SHP77 treated with DMSO at 0.1 percent for 48 hours (cell line): ENCODE results near the gene RMND5B.

Source experiments
- DNase-seq: peaks from one replicate; lab custom pipeline; 2025; lab: John Stamatoyannopoulos, UW

The RMND5B gene

DNA sequence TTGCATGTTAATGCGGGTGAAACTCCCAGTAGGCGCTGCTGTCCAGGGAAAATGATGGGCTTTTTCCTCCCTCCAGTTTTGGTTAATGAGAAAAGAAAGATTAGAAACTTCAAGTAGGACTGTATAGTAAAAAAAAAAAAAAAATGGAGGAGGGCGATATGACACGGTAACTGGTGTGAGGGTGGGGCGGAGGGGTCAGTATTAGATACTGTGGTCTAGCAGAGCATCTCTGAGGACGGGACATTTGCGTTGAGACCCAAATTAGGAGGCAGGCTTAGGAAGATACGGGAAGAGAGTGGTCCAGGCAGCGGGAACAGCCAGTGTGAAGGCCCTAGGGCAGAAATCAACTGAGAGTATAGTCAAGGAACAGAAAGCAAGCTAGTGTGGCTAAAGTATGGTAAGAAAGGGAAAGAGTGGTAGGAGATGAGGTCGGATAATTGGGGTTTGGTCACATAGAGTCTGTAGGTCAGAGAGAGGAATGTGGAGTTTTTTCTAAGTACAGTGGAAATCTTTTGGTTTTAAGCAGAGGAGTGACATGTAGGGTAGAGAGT, 707 bp downstream of the RMND5B start:
- DNase-seq, result no peak

GRCh38 chr5:178136990-178137389, 6.2 kb downstream of the RMND5B start:
- DNase-seq, result no peak

DNA sequence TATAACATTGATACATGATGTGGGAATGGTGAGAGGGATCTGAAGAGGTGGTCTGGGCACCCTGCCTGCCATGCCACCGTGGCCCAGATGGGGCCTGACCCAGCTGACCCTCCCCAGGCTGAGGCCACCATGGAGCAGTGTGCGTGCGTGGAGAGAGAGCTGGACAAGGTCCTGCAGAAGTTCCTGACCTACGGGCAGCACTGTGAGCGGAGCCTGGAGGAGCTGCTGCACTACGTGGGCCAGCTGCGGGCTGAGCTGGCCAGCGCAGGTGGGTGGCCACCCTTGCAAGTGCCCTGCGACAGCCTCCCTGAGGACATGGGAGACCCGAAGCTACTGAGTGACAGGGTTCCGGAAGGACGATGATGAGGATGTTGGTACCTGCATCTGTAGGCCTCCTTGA, 7.2 kb downstream of the RMND5B start:
- no peak for DNase-seq

- DNase-seq, result no peak
Observed at GRCh38 chr5:178141550-178141949, 10.7 kb downstream of the RMND5B start.

GRCh38 chr5:178142642-178143041, 11.8 kb downstream of the RMND5B start:
- DNase-seq, result no peak

DNA sequence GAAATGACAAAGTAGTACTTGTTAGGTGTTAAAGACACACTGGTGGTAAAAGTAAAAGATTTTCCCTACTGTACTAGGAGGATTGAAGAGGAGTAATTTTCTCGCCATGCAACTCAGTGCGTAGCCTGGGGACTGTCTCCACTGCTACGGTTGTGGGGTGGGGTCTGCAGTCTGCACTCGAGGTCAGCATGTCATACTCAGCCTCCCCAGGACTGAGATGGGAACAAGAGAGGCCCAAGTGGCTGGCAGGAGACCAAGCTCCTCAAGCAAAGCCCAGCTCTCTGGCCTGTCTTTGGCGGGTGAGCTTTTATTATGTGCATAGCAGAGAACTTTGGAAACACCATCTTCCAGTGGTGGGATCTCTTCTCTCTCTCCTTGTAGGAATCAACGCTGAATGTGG, 12.4 kb downstream of the RMND5B start:
- no peak for DNase-seq

DNA sequence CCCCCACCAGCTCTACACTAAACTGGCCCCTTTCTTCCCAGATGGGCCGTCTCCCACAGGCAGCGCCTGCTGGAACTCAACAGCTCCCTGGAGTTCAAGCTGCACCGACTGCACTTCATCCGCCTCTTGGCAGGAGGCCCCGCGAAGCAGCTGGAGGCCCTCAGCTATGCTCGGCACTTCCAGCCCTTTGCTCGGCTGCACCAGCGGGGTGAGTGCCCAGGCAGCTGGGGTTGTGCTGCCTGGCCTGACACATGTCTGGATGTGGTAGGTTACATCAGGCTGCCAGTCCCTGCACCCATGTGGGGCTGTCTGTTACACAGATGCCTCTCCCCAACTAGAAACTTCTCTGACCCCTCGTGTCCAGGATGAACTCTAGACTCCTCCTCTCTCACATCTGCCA, 13.1 kb downstream of the RMND5B start:
- no peak for DNase-seq

DNA sequence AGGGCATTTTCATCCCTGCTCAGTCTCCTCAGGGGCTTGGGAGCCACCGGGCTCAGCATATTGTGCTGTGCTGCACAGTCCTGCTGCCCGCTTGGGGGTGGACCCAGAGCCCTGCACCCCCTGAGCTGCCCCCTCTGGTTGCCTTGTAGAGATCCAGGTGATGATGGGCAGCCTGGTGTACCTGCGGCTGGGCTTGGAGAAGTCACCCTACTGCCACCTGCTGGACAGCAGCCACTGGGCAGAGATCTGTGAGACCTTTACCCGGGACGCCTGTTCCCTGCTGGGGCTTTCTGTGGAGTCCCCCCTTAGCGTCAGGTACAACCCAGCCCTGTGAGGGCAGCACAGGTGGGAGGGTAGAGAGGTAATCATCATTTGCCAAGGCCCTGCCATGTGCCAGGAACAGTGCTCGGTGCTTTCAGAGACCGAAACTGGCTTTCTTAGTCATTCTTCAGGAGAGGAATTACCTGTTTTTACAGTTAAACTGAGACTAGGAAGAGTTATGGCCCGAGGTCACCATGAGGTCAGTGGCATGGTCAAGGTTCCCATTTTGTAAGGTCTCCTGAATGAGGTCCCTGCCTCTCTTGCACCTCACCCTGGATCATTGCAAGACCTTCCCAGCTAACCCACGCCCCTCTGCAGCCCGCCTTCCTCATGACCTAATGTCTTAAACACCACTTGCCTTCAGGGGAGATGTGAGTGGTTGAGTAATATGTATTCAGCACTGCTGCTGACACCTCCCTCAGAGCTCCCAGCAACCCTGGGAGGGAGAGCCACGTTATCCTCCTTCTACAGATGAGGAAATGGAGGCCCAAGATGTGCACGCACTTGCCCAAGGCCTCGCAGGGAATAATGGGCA, 15.4 kb downstream of the RMND5B start:
- DNase-seq, result peak; percentile 34

- no peak for DNase-seq
Observed at GRCh38 chr5:178147406-178147805, 16.6 kb downstream of the RMND5B start.

DNA sequence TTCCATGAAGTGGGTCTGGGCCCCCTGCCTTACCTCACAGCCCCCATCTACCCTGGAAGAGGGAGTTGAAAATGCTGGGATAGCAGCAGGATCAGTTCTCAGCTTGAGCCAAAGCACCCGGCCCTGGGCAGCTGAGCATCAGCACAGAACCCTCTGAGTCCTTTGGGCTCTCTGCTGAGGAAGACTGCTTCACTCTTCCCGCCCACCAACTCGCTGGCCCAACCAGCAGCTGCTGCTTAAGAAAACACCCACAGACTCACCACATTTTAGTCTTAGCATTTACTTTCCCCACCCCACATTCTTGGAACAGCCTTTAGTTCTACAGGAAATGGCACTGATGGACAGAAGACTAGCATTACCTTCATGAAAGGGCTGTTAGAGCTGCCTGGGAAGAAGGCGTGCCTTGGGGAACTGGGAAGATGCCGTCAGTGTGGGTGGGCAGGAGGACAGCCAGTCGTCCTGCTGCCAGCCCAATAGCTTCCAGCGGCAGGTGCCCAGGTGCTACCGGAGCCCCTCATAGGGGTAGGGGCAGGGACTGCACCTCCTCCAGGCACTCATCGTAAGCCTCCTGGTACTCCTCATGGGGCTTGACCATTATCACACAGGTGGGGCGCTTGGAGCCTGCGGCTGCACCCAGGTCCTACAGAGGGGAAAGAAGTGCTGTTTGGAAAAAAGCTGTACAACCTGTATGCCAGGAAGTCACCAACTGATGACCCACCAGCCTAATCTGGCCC, 18.6 kb downstream of the RMND5B start:
- DNase-seq, result no peak

DNA sequence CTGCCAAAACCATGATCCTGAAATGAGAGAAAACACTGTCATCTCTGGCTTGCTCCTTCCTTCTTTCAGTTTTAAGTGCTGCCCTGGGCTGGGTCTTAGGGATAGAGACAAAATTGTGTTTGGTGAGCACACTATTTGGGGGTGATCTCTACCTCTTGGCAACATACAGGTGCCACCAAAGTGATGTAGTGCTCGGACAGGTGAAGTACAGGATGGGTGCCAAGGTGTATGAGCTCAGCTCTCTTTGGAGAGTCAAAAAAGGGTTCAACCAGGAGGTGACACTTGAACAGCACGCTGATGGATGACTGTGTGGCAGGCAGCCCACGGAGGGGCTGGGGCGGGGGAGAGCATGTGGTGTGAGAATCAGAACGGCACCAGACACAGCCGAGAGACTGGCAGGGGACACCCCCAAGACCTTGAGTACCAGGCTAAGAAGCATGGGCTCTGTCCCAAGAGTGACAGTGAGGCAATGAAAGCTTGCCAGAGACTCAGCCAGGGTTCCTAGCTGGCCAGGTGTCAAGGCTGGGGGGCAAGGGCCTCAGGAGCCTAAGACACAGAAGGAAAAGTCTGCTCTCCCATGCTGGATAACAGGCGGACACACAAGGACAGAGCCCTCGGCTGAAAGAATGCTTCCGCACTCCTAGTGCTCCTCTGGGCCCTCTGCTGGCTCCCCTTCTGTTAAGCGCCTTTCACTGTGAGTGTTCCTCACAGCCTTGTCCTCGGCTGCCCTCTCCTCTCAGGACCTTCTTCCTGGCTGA, 20.3 kb downstream of the RMND5B start:
- no peak for DNase-seq

GRCh38 chr5:178152491-178153444, 22.0 kb downstream of the RMND5B start:
- DNase-seq, result no peak

DNA sequence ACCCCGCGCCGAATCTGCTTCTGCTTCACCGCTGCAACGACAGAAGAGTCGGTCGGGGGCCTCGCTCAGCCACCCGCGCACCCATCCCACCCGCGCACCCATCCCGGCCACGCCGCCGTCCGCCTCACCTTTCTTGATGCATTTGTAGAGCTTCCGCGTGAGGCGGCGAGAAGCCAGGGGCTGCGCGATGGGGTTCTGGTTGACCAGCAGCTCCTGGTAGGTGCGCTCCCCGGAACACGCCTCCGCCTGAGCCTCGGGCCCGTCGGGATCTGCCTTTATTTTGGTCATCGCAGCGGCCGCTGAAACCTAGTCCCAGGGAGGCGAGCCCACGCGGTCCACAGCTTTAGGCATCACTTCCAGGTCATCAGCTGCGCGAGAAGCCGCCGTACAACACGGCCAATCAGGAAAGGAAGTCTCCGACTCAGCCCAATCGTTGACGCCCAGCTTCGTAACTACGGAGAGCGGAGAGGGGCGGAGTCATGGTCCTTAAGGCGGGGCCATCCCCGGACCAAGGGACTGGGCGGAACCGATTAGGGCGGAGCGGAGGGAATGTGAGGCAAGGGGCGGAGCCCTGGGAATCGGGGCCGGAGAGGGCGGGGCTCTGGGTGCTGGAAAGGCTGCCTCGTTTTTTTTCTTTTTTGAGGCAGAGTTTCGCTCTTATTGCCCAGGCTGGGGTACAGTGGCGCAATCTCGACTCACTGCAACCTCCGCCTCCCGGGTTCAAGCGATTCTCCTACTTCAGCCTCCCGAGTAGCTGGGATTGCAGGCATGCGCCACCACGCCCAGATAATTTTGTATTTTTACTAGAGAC, 22.9 kb downstream of the RMND5B start, which contains the start of gene NHP2:
NHP2 (minus strand) TSS at position 356 of the 811 bp plus-strand sequence; CDS start at position 288, 68 bp downstream.
- DNase-seq, result peak; percentile 93

GRCh38 chr5:178155065-178155464, 24.3 kb downstream of the RMND5B start:
- no peak for DNase-seq

DNA sequence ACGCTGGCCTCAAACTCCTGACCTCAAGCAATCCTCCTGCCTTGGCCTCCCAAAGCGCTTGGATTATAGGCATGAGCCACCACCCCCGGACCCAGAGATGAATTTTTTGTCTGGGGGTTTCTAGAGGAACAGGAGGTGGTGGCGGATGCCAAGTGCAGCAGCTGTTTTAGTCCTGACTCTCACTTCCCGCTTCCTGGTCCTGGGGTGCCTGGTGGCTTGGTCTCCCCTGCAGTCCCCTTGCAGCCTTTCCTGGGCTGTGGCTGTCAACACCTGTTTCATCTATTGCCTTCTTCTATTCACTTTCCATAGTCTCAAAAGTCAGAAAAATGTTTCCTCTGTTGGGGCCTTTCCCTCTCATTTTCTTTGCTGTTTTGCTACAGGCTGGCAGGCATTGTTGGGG, 29.4 kb downstream of the RMND5B start:
- DNase-seq, result no peak

DNA sequence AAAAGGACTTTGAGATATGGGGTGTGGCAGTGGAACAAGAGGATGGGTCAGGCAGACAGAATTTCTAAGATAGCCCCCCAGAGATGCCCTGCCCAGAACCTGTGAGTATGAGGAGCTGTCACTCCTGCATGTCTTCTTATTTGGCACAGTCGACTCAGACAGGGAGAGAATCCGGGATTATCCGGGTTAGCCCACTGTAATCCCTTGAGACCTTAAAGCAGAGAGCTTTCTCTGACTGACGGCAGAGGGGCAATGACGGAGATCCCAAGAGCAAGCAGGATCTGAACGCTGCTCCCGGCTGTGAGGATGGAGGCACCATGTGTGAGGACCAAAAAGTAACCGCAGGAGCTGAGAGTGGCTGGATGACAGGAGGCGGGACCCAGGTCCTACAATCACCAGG, 31.7 kb downstream of the RMND5B start:
- no peak for DNase-seq

GRCh38 chr5:178163772-178164735, 33.2 kb downstream of the RMND5B start:
- peak; percentile 77 for DNase-seq

- no peak for DNase-seq
Observed at GRCh38 chr5:178165581-178165980, 34.8 kb downstream of the RMND5B start.

DNA sequence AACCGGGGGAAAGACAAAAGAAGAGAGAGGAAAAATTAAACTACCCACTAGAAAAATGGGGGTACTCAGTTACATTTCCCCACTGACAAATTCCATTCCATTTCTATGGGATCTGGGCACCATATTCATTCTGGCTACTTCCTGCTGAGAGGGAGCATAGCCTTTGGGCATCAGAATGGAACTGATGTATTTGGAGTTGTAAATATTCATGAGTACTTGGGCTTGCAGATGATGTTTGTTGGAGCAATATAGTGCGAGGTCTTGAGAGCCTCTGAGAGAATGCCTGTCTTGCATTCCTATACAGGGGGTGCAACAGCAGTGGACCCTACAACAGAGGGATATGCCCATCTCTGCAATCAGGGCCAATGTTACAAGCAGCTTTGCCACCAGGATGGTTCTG, 39.6 kb downstream of the RMND5B start:
- no peak for DNase-seq
